GM20000 (cell line): ENCODE results near the gene MRPL33.

Experiments used
- DNase-seq: peaks from one replicate; pipeline ENCODE4 v3.0.0; 2012; ENCODE audit warnings: low spot score
- CTCF ChIP-seq: IDR thresholded peaks from 2 replicates; pipeline ENCODE4 v1.5.1; 2012; ENCODE audit warnings: mild to moderate bottlenecking, control low read depth; ENCODE audit errors: extremely low read depth, missing control alignments

MRPL33 gene

GRCh38 chr2:27798486-27798885, 27.0 kb downstream of the MRPL33 start:
- no peak for DNase-seq
- no peak for TF ChIP-seq CTCF

DNA sequence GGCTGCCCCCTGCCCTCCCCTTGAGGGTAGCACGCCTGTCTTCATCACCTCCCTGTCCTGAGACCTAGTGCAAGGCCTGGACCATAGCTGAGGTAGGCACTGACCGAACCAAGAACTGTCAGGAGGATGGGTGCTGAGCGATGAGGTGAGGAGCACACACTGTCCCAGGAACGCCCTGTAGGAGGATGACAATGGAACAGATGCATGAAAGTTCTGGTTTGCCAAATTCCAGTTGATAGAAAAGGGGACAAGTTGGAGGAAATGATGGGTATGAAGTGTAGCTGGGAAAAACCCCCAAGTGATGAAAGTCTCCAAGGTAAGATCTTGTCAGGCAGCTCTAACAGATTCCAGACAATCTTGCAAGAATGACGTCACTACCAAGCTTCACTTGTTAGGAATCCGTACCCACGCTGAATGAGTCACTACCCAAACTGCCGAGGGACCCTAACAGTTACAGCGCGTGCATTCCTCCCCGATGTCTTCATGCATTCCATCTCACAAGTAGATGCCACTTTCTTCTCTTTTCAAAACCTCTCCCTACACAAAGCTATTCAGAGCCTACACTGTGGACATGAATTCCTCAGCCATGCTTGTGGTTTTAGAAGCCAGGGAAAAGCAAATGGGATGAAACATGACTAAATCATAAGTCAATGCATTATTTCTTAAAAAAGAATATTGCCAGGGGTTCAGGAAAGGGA, 27.6 kb downstream of the MRPL33 start:
- no peak for DNase-seq
- no peak for TF ChIP-seq CTCF

DNA sequence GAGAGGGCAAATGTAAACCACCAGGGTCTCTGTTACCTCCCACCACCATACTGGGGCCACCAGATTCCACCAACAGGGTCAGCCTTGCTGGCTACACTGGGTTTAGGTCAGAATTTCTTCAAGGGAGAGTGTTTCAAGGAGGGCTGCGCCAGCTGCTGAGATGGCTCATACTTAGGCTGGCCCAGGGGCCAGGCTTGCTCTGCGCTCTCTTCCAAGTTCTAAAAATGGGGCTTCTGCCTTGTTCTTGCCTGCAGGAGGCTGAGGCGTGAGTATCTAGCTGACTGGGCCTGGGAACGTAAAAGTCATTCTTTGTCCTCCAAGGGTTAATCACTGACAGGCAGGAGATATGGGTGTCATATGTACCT, 28.1 kb downstream of the MRPL33 start:
- DNase-seq: no peak

GRCh38 chr2:27800856-27801255, 29.3 kb downstream of the MRPL33 start:
- no peak for DNase-seq
- TF ChIP-seq CTCF: no peak

More for the DNA sequence above, 28.1 kb downstream of the MRPL33 start:
- no peak for TF ChIP-seq CTCF

DNA sequence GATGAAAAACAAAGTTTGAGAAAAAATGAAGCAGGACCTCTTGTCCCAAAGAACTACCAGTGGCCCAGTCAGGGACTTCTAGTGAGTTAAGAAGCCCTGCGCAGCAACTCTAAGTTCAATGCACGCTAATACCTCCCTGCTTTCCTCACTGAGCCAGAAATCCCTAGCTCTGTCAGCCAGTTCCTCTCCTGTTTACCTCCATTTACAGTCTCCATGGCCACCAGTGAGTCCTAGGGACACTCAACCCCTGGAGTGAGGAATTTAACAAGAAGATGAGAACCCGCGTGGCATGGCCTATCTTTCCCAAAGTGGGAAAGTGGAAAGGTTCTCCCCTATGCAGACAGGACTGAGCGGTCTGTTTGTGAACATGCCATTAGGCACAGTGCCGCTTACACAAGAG, 31.0 kb downstream of the MRPL33 start:
- no peak for DNase-seq
- TF ChIP-seq CTCF: no peak

DNA sequence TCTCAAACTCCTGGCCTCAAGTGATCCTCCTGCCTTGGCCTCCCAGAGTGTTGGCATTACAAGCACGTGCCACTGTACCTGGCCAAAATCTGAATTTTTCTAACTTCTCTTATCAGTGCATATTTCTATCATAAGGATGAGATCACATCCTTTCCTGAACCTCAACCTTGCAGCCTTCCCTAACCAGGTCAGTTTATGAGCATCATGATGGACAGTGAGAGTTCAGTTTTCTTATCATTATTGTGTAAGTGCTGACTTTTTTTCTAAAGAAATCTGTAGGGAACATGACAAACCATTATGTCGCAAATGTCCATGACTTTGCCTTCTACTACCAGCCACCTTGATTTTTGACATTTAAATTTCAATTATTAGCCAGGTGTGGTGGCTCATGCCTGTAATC, 31.5 kb downstream of the MRPL33 start:
- no peak for DNase-seq
- no peak for TF ChIP-seq CTCF

DNA sequence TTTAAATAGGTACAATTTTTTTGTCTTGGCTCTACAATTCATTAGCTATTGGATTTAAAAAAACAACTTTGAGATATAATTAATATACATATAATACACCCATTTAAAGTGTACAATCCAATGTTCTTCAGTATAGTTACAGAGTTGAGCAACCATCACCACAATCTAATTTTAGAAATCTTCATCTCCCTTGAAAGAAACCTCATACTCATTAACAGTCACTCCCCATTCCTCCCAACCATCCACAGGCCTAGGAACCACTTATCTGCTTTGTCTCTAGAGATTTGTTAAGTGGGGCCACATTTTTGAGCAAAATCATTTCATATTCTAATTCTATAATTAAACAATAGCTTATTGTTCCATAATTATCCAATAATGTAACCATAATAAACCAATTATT, 32.6 kb downstream of the MRPL33 start:
- no peak for TF ChIP-seq CTCF
- no peak for DNase-seq
